HCT116 (cell line): ENCODE results near the gene MEX3B. TPM values are rescaled to one million over a fixed set of nuclear protein-coding genes. Genes with fewer than 3 reads are reported as not detected.

Experiments used
- ATAC-seq: fragments of 200-7000 bp; cut with Tn5 transposase; 2 replicates; pipeline ENCODE4 v1.9.1; 2020; ENCODE audit warnings: mild to moderate bottlenecking, moderate library complexity
- BruUV-seq: library from RNA; stranded (reverse); fragments of 400-500 nt; replicated peaks from 2 replicates; lab custom pipeline; 2021; lab: Mats Ljungman, UMichigan
- CTCF ChIA-PET: fragments of 300-600 bp; sonication (Branson Sonifier 250); formaldehyde crosslinking; loops from one replicate; lab custom pipeline; 2021; ENCODE audit warnings: antibody characterized with exemption; lab: Charles Lee
- POLR2A ChIA-PET: fragments of 300-600, 350-600 bp; sonication (Branson Sonifier 250); formaldehyde crosslinking; loops from one replicate; lab custom pipeline; 2021; ENCODE audit warnings: antibody characterized with exemption; lab: Charles Lee
- RAD21 ChIA-PET, 2 experiments: fragments of 300-600 bp; sonication (Branson Sonifier 250); formaldehyde crosslinking; loops; one replicate each; lab custom pipeline; 2023; ENCODE audit warnings: low total read pairs in 2 of 2; ENCODE audit not compliant: uncharacterized antibody in 2 of 2, unreplicated experiment in 2 of 2, low non-redundant PET in 1 of 2; lab: Charles Lee
- DNase-seq: peaks from one replicate; pipeline ENCODE4 v3.0.0-alpha.2; 2010; ENCODE audit warnings: low read depth, low spot score
- H2AFZ ChIP-seq: fragments of 200-600 bp; shearing (Covaris generic), sonication (generic); 2 replicates; pipeline ENCODE4 v1.6.1; 2017; ENCODE audit warnings: low read depth, mixed run types, mixed read lengths, antibody characterized with exemption, low read length; ENCODE audit not compliant: poor library complexity, severe bottlenecking
- H3K27ac ChIP-seq: 2 replicates; pipeline ENCODE4 v1.5.1; 2012; ENCODE audit warnings: low read depth, low read length
- H3K27me3 ChIP-seq: fragments of 200-600 bp; sonication (generic); 2 replicates; pipeline ENCODE4 v1.6.1; 2016; ENCODE audit warnings: mixed run types, low read length, mixed read lengths; ENCODE audit not compliant: insufficient read depth
- H3K36me3 ChIP-seq, 2 experiments: fragments of 200-500 bp in 1 of 2; fragments of 200-600 bp in 1 of 2; sonication (Bioruptor generic) in 1 of 2; sonication (generic) in 1 of 2; 2 replicates each; pipeline versions ENCODE4 v1.5.1 to v1.6.1; 2014 to 2016; ENCODE audit warnings: low read length in 2 of 2, inconsistent platforms in 1 of 2, mixed read lengths in 1 of 2, mixed run types in 1 of 2; ENCODE audit not compliant: insufficient read depth in 2 of 2, control insufficient read depth in 1 of 2
- H3K4me1 ChIP-seq, 2 experiments: fragments of 200-600 bp in 1 of 2; sonication (generic) in 1 of 2; 2 replicates each; pipeline versions ENCODE4 v1.5.1 to v1.6.1; 2012 to 2017; ENCODE audit warnings: low read length in 2 of 2, inconsistent platforms in 1 of 2, mild to moderate bottlenecking in 1 of 2, mixed read lengths in 1 of 2, mixed run types in 1 of 2, moderate library complexity in 1 of 2; ENCODE audit not compliant: insufficient read depth in 2 of 2, control insufficient read depth in 1 of 2
- H3K4me2 ChIP-seq: fragments of 200-600 bp; sonication (generic); 2 replicates; pipeline ENCODE4 v1.6.1; 2017; ENCODE audit warnings: mixed run types, low read length, mixed read lengths
- H3K4me3 ChIP-seq, 2 experiments: fragments of 200-600 bp in 1 of 2; sonication (generic) in 1 of 2; replicated peaks in 1 of 2; 2 replicates each; pipeline ENCODE4 v1.5.1; 2011 to 2016; ENCODE audit warnings: low read length in 2 of 2, control low read depth in 1 of 2, low read depth in 1 of 2, mild to moderate bottlenecking in 1 of 2, mixed read lengths in 1 of 2, mixed run types in 1 of 2
- H3K79me2 ChIP-seq: fragments of 200-600 bp; sonication (generic); 2 replicates; pipeline ENCODE4 v1.6.1; 2017; ENCODE audit warnings: mild to moderate bottlenecking, mixed run types, low read length, moderate library complexity, mixed read lengths; ENCODE audit not compliant: insufficient read depth
- H3K9ac ChIP-seq: fragments of 200-600 bp; sonication (generic); 2 replicates; pipeline ENCODE4 v1.6.1; 2016; ENCODE audit warnings: low read length, mixed read lengths
- H3K9me2 ChIP-seq: fragments of 200-600 bp; sonication (generic), shearing (Covaris generic); 2 replicates; pipeline ENCODE4 v1.6.1; 2017; ENCODE audit warnings: mixed run types, mild to moderate bottlenecking, moderate library complexity; ENCODE audit not compliant: insufficient read depth
- H3K9me3 ChIP-seq, 2 experiments: fragments of 200-500 bp in 1 of 2; fragments of 200-600 bp in 1 of 2; sonication (Bioruptor generic) in 1 of 2; sonication (generic) in 1 of 2; 2 replicates each; pipeline ENCODE4 v1.6.1; 2014 to 2017; ENCODE audit warnings: low read length in 2 of 2, mixed read lengths in 2 of 2, inconsistent platforms in 1 of 2, low read depth in 1 of 2, mild to moderate bottlenecking in 1 of 2, mixed run types in 1 of 2, moderate library complexity in 1 of 2; ENCODE audit not compliant: control insufficient read depth in 1 of 2, insufficient read depth in 1 of 2
- H4K20me1 ChIP-seq: fragments of 200-600 bp; sonication (generic), shearing (Covaris generic); 2 replicates; pipeline ENCODE4 v1.6.1; 2017; ENCODE audit warnings: mixed run types, mild to moderate bottlenecking, moderate library complexity; ENCODE audit not compliant: insufficient read depth
- CBX3 ChIP-seq: IDR thresholded peaks from 2 replicates; pipeline ENCODE4 v1.6.1; 2012; ENCODE audit warnings: low read depth
- CEBPB ChIP-seq: IDR thresholded peaks from 2 replicates; pipeline ENCODE4 v1.6.1; 2012; ENCODE audit warnings: low read depth
- CTCF ChIP-seq, 3 experiments: fragments of 200-600 bp in 1 of 3; sonication (generic) in 1 of 3; IDR thresholded peaks in 2 of 3; conservative IDR thresholded peaks in 1 of 3; 2 replicates each; pipeline ENCODE4 v1.5.1; 2012 to 2017; ENCODE audit warnings: low read depth in 2 of 3, low read length in 2 of 3, antibody characterized with exemption in 1 of 3, borderline replicate concordance in 1 of 3, control low read depth in 1 of 3, mild to moderate bottlenecking in 1 of 3, mixed read lengths in 1 of 3, mixed run types in 1 of 3, moderate library complexity in 1 of 3; ENCODE audit not compliant: insufficient read depth in 1 of 3
- EGR1 ChIP-seq: IDR thresholded peaks from 2 replicates; pipeline ENCODE4 v1.6.1; 2012; ENCODE audit warnings: low read depth
- ELF1 ChIP-seq: IDR thresholded peaks from 2 replicates; pipeline ENCODE4 v1.6.1; 2012; ENCODE audit warnings: low read depth, borderline replicate concordance
- EZH2 ChIP-seq: fragments of 200-600 bp; sonication (generic); IDR thresholded peaks from 2 replicates; pipeline ENCODE4 v1.6.1; 2017; ENCODE audit warnings: antibody characterized with exemption, mixed run types
- FOSL1 ChIP-seq: IDR thresholded peaks from 2 replicates; pipeline ENCODE4 v1.6.1; 2012; ENCODE audit warnings: low read depth
- JUND ChIP-seq: IDR thresholded peaks from 2 replicates; pipeline ENCODE4 v1.6.1; 2012
- POLR2AphosphoS5 ChIP-seq: IDR thresholded peaks from 2 replicates; pipeline ENCODE4 v1.6.1; 2011; ENCODE audit warnings: mild to moderate bottlenecking, low read depth, low read length, moderate library complexity
- YY1 ChIP-seq: IDR thresholded peaks from 2 replicates; pipeline ENCODE4 v1.6.1; 2011; ENCODE audit warnings: low read length, low read depth, moderate library complexity, mild to moderate bottlenecking; ENCODE audit not compliant: insufficient replicate concordance; ENCODE audit errors: extremely low read depth
- ZFX ChIP-seq: fragments of 450-650 bp; IDR thresholded peaks from 2 replicates; pipeline ENCODE4 v1.6.1; 2017
- ZNF274 ChIP-seq: fragments of 200-500 bp; sonication (Bioruptor generic); IDR thresholded peaks from 2 replicates; pipeline ENCODE4 v1.6.1; 2014; ENCODE audit warnings: mild to moderate bottlenecking, low read depth, low read length, inconsistent platforms
- intact Hi-C: fragments of 100-400 bp; cut with micrococcal nuclease; formaldehyde crosslinking; loops from 2 replicates; pipeline ENCODE4 v1.10.0; 2022
- total RNA-seq: library from RNA; stranded (reverse); gene quantifications from one replicate; pipeline ENCODE4 v1.2.1, GENCODE V29; 2021; ENCODE audit not compliant: unreplicated experiment
- TF ChIP-seq, protein P1 (sequence below): IDR thresholded peaks from 2 replicates; pipeline ENCODE4 v1.6.1; 2011; ENCODE audit warnings: mild to moderate bottlenecking, low read length, moderate library complexity; ENCODE audit not compliant: insufficient replicate concordance; ENCODE audit errors: extremely low read depth

Gene MEX3B
- total RNA-seq, 1 experiment from 2014 or later, result 1.9 TPM

GRCh38 chr15:82040390-82040789 lies 5.4 kb downstream of the MEX3B start:
- BruUV-seq, result no TSS peak
- H3K4me3 ChIP-seq, result no peak overlapping the region
- CTCF ChIA-PET, result no interaction called here

More at GRCh38 chr15:82040390-82040789, 5.4 kb downstream of the MEX3B start:
- intact Hi-C loops, result no loop called here
- no peak overlapping the region for H3K27ac ChIP-seq
- H3K27me3 ChIP-seq, result no peaks in the 10 kb centered on the region; the same call in 1 of the 2 replicates
- peaks cover 10 to 15% of the 10 kb centered on the region in 2 experiments for H3K4me1 ChIP-seq
- H3K79me2 ChIP-seq, result no peaks in the 10 kb centered on the region
- POLR2A ChIA-PET, result no interaction called here
- H3K9me2 ChIP-seq, result no peaks in the 10 kb centered on the region
- H4K20me1 ChIP-seq, result no peaks in the 10 kb centered on the region
- H3K9ac ChIP-seq, result no peak overlapping the region
- H3K9me3 ChIP-seq, result no peaks in the 10 kb centered on the region
- H3K36me3 ChIP-seq, result peaks cover 0 to 5% of the 10 kb centered on the region in 2 experiments; a peak in 2 of 4 replicates
- no peak overlapping the region for H2AFZ ChIP-seq
- ATAC-seq, result no peak
- RAD21 ChIA-PET, result no interaction called here
- no peak overlapping the region for H3K4me2 ChIP-seq
- no peak for TF ChIP-seq ELF1
- TF ChIP-seq EZH2, result no peak
- TF ChIP-seq YY1, result no peak
- TF ChIP-seq, protein P1, sequence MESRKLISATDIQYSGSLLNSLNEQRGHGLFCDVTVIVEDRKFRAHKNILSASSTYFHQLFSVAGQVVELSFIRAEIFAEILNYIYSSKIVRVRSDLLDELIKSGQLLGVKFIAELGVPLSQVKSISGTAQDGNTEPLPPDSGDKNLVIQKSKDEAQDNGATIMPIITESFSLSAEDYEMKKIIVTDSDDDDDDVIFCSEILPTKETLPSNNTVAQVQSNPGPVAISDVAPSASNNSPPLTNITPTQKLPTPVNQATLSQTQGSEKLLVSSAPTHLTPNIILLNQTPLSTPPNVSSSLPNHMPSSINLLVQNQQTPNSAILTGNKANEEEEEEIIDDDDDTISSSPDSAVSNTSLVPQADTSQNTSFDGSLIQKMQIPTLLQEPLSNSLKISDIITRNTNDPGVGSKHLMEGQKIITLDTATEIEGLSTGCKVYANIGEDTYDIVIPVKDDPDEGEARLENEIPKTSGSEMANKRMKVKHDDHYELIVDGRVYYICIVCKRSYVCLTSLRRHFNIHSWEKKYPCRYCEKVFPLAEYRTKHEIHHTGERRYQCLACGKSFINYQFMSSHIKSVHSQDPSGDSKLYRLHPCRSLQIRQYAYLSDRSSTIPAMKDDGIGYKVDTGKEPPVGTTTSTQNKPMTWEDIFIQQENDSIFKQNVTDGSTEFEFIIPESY, result no peak
- no peak for TF ChIP-seq ZNF274
- TF ChIP-seq CBX3, result no peak
- no peak for TF ChIP-seq ZFX
- no peak for TF ChIP-seq EGR1
- no peak for TF ChIP-seq JUND
- no peak for TF ChIP-seq POLR2AphosphoS5
- no peak for TF ChIP-seq FOSL1
- TF ChIP-seq CTCF (IDR thresholded peaks at IDR 0.05 in 2 of 3, conservative IDR thresholded peaks at IDR 0.05 in 1 of 3; ENCODE audit: borderline replicate concordance in 1 of 3, insufficient read depth in 1 of 3, low read depth in 2 of 3, low read length in 2 of 3), result no peak
- no peak for TF ChIP-seq CEBPB
- DNase-seq, result no peak
